Erythroblast (primary cell): ENCODE data around the gene ANKRD23.

Experiments
- DNase-seq, 2 experiments: peaks; one replicate each; lab custom pipeline; 2025; lab: John Stamatoyannopoulos, UW
- GATA1 ChIP-seq: IDR thresholded peaks from 2 replicates; pipeline ENCODE4 v1.6.1; 2011; ENCODE audit warnings: low read depth, mild to moderate bottlenecking, control low read depth, low read length, moderate library complexity
- POLR2A ChIP-seq: IDR thresholded peaks from 2 replicates; pipeline ENCODE4 v1.6.1; 2011; ENCODE audit warnings: mild to moderate bottlenecking, low read length

Gene ANKRD23

DNA sequence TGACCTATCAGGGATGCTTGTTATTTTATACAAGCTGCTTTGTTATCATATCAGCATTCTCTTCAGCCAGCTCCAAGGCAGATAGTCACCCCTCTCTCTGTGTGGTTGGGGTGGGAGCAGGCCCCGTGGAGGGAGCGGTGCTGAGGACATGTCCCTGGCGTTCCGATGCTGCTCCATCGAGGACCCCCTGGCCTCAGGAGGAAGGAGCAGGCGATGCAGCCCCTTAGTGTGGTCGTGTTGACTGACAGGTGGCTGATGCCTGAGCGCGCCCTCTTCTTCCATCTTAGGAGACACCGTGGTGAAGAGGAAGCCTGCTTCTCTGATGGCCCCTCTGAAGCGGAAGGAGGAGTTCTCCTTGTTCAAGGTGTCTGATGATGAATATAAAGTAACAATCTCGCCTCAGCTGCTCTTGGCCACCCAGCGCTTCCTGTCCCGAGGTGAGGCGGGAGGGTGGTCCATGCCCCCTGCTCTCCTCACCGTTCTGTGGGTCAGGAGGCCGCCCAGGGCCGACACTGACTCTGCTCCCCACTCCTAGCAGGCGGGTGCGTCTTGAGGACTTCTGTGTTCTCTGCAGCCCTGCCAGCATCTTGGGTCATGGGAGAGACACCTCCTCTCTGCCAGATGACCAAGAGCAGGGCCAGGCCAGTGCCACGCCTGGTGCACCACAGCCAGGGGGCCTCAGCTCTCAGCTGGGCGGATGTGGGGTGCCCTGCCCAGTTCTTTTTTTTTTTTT, 17.1 kb downstream of the ANKRD23 start:
- no peak for TF ChIP-seq GATA1
- no peak for TF ChIP-seq POLR2A
- DNase-seq, result no peak

GRCh38 chr2:96825057-96825456, 18.8 kb downstream of the ANKRD23 start:
- DNase-seq, result no peak
- TF ChIP-seq POLR2A (no peak), GATA1 (no peak)

GRCh38 chr2:96824079-96824870, 19.5 kb downstream of the ANKRD23 start:
- DNase-seq, result no peak
- TF ChIP-seq GATA1, result no peak
- no peak for TF ChIP-seq POLR2A

- no peak for DNase-seq
- TF ChIP-seq POLR2A, result no peak
- no peak for TF ChIP-seq GATA1
These were observed 20.6 kb downstream of the ANKRD23 start for GRCh38 chr2:96823198-96823597.

DNA sequence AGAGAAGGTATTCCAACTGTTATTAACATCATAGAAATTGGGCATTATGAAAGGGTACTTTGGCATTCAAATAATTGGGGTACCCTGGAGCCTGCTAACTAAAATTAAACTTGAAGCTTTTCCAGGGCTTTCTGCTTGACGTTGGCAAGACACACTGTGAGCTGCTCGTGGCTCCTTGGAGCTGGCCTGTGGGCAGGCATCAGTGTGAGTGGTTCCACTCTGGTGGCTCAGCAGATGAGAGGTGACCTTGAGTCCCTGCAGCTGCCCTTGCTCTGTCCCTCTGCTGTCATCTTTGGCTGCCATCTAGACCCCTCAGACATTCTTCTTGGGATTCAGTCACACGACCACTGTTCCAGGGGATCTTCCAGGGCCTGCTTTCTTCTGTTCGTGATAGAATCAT, 21.0 kb downstream of the ANKRD23 start:
- TF ChIP-seq POLR2A, result no peak
- no peak for TF ChIP-seq GATA1
- DNase-seq, result no peak

DNA sequence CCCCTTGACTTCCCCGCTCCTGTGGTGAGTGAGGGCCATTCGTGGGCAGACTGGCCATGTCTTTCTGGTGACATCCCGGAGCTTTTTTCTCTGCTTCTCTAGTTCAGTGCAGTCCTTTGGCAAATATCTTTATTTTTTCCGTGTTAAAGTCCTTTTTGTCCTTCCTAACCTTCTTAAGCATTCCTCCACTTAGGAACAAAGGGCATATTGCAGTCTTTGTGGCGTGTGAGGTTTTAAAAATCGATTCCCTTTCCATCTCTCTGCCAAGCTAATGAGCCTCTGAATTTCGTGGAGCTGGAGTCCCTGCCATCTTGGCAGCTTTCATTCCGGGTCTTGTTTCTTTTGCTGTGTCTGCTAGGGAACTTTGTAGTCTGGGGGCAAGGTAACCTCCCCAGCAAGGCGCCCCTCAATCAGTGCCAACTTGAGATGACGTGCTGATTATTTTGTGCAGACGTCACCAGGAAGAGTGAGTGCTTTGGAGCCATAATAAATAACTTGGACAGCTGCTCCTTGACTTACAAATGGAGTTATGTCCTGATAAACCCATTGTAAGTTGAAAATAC, 22.6 kb downstream of the ANKRD23 start:
- TF ChIP-seq GATA1 (no peak), POLR2A (no peak)
- DNase-seq, result no peak

DNA sequence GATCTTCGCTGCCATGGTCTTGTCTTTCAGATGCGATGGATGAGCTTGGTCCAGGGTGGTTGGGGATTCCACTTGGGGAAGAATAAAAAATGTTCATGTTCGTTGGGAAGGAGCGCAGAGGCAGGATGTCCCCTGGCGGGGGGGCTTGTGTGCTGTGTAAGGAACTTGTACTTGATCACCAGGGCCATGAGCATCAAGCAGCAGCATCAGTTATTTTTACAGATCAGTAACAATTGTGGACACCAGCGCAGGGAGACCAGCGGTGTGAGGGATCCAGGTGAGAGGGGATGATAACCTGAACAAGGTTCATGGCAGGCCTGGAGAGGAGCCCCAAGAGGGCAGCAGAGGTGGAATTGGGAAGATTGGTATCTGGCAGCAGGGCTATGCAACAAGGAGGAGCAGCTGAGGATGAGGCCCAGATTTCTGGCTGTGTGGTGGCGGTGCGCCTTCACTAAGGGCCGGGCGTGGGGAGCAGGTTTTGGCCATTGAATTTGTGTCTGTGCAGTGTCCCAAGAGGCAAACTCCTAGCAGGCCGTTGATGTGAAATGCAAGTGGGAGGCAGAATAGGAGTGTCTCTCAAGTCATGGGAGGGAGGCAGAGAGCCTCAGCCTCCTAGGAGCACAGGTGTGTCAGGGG, 23.8 kb downstream of the ANKRD23 start:
- no peak for DNase-seq
- TF ChIP-seq POLR2A (no peak), GATA1 (no peak)

- no peak for TF ChIP-seq POLR2A
- TF ChIP-seq GATA1, result no peak
- DNase-seq, result peak; percentile 73 to 78
These were observed 24.5 kb downstream of the ANKRD23 start for GRCh38 chr2:96819128-96819875.

- no peak for TF ChIP-seq POLR2A
- no peak for TF ChIP-seq GATA1
- peak; percentile 23 to 41 for DNase-seq
These were observed 25.9 kb downstream of the ANKRD23 start for GRCh38 chr2:96817882-96818281.

DNA sequence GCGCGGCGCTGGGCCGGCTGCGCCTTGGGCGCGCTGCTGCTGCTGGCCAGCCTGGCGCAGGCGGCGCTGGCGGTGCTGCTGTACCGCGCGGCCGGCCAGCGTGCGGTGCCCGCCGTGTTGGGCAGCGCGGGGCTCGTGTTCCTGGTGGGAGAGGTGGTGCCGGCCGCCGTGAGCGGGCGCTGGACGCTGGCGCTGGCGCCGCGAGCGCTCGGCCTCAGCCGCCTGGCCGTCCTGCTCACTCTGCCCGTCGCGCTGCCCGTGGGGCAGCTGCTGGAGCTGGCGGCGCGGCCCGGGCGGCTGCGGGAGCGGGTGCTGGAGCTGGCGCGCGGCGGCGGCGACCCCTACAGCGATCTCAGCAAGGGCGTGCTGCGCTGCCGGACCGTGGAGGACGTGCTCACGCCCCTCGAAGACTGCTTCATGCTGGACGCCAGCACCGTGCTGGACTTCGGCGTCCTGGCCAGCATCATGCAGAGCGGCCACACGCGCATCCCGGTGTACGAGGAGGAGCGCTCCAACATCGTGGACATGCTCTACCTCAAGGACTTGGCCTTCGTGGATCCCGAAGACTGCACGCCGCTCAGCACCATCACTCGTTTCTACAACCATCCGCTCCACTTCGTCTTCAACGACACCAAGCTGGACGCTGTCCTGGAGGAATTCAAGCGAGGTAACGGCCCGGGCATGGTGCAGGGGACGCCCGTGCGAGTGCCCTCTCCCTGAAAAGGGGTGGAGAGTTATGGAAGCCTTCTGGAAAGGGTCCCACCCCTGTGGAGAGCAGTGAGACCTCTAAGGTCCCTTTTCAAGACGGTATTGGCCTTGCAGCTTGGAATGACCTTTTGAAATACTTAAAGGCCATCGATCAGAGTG, 26.8 kb downstream of the ANKRD23 start:
- peak; percentile 61 to 68 for DNase-seq
- TF ChIP-seq POLR2A, result no peak
- TF ChIP-seq GATA1, result no peak

DNA sequence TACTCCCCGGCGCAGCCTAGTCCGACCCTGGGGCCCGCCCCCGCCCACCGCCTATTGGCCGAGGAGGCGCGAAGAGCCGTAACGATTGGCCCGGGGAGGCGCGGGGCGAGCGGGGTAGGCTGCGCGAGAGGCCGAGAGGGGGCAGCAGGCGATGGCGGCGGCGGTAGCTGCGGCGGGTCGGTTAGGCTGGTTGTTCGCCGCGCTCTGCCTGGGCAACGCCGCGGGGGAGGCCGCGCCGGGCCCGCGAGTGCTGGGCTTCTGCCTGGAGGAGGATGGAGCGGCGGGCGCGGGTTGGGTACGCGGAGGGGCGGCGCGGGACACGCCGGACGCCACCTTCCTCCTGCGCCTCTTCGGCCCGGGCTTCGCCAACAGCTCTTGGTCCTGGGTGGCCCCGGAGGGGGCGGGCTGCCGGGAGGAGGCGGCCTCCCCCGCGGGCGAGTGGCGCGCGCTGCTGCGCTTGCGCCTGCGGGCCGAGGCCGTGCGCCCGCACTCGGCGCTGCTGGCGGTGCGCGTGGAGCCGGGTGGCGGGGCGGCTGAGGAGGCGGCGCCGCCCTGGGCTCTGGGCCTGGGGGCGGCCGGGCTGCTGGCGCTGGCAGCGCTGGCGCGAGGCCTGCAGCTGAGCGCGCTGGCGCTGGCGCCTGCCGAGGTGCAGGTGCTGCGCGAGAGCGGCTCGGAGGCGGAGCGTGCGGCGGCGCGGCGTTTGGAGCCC, 27.5 kb downstream of the ANKRD23 start, which contains the start of gene CNNM3:
CNNM3 (plus strand) TSS at position 142 of the 709 bp plus-strand sequence; CDS start at position 152, 10 bp downstream.
- TF ChIP-seq GATA1 (no peak), POLR2A (peak; percentile 80)
- DNase-seq, result peak; percentile 94 to 98
